Measurements from ENCODE around the gene KLHL21.

GRCh38 chr1:6619045-6619444 lies 16.4 kb upstream of the KLHL21 start:
- TF ChIP-seq CTCF (IDR thresholded peaks at IDR 0.05) (no peak), EZH2 (IDR thresholded peaks at IDR 0.05; ENCODE audit: borderline replicate concordance, insufficient read depth, low read depth, low read length, poor library complexity, severe bottlenecking) (no peak)

All from B cell (primary cell).